ENCODE data around the gene GM2A. TPM values are rescaled to one million over a fixed set of nuclear protein-coding genes. Genes with fewer than 3 reads are reported as not detected.
A peak's percentile ranks its signal among the peaks of the same experiment; 100 is the strongest.
"Not testable (repeated sequence)": the region's sequence is repeated elsewhere in the genome, so short reads cannot be mapped to it uniquely, and the experiment has no call there.

The GM2A gene
- total RNA-seq, 1 experiment from 2014 or later: 15.7 TPM

GRCh38 chr5:151295138-151295537 lies 42.2 kb downstream of the GM2A start:
- Histone ChIP-seq H3K9me3 (peaks cover 3% of the 10 kb centered on the region; the same call in 1 of the 2 replicates), H3K36me3 (no peaks in the 10 kb centered on the region), H3K4me3 (no peak overlapping the region), H3K27me3 (peaks cover 12% of the 10 kb centered on the region)
- DNase-seq: no peak

GRCh38 chr5:151295791-151296477 lies 42.9 kb downstream of the GM2A start:
- H3K4me3 ChIP-seq: no peak overlapping the region
- peaks cover 19% of the 10 kb centered on the region for H3K27me3 ChIP-seq
- H3K36me3 ChIP-seq: no peaks in the 10 kb centered on the region
- no peak for DNase-seq
- peaks cover 3% of the 10 kb centered on the region; the same call in 1 of the 2 replicates for H3K9me3 ChIP-seq

GRCh38 chr5:151296478-151296830 lies 43.5 kb downstream of the GM2A start:
- Histone ChIP-seq H3K36me3 (no peaks in the 10 kb centered on the region), H3K4me3 (no peak overlapping the region), H3K27me3 (peaks cover 21% of the 10 kb centered on the region), H3K9me3 (peaks cover 1% of the 10 kb centered on the region; the same call in 1 of the 2 replicates)
- DNase-seq: no peak

GRCh38 chr5:151296974-151297373 lies 44.0 kb downstream of the GM2A start:
- H3K27me3 ChIP-seq: peaks cover 27% of the 10 kb centered on the region
- no peaks in the 10 kb centered on the region for H3K9me3 ChIP-seq
- H3K4me3 ChIP-seq: no peak overlapping the region
- no peaks in the 10 kb centered on the region for H3K36me3 ChIP-seq
- DNase-seq: no peak

GRCh38 chr5:151298063-151298855 lies 45.3 kb downstream of the GM2A start:
- peaks cover 36% of the 10 kb centered on the region for H3K27me3 ChIP-seq
- H3K36me3 ChIP-seq: no peaks in the 10 kb centered on the region
- no peaks in the 10 kb centered on the region for H3K9me3 ChIP-seq
- peak; percentile 28 for DNase-seq
- no peak overlapping the region for H3K4me3 ChIP-seq

- H3K9me3 ChIP-seq: no peaks in the 10 kb centered on the region
- peaks cover 58% of the 10 kb centered on the region for H3K27me3 ChIP-seq
- no peak for DNase-seq
- H3K4me3 ChIP-seq: no peak within 1 kb of the TSS
- no peaks in the 10 kb centered on the region for H3K36me3 ChIP-seq
Observed at GRCh38 chr5:151303666-151304065, 50.7 kb downstream of the GM2A start, which contains the start of gene SLC36A3. Gene SLC36A3, minus strand, starts transcription at chr5:151303766. Its CDS starts 412 bp downstream, at chr5:151303354.

GRCh38 chr5:151309266-151309665 lies 56.3 kb downstream of the GM2A start:
- not testable (repeated sequence) for H3K4me3 ChIP-seq, H3K36me3 ChIP-seq, DNase-seq, H3K9me3 ChIP-seq
- peaks cover 27% of the 10 kb centered on the region for H3K27me3 ChIP-seq

- H3K27me3 ChIP-seq: peaks cover 25% of the 10 kb centered on the region
- not testable (repeated sequence) for H3K9me3 ChIP-seq, DNase-seq, H3K36me3 ChIP-seq, H3K4me3 ChIP-seq
Observed at GRCh38 chr5:151309821-151310220, 56.8 kb downstream of the GM2A start.

- no peak for DNase-seq
- Histone ChIP-seq H3K9me3 (0 out of 2 replicates have a peak, but pooled peaks cover 3% of the 10 kb centered on the region), H3K27me3 (peaks cover 25% of the 10 kb centered on the region), H3K4me3 (no peak overlapping the region), H3K36me3 (no peaks in the 10 kb centered on the region)
Observed at GRCh38 chr5:151310932-151311331, 57.9 kb downstream of the GM2A start.

- no peak for DNase-seq
- Histone ChIP-seq H3K9me3 (0 out of 2 replicates have a peak, but pooled peaks cover 3% of the 10 kb centered on the region), H3K27me3 (peaks cover 9% of the 10 kb centered on the region), H3K36me3 (no peaks in the 10 kb centered on the region), H3K4me3 (no peak overlapping the region)
Observed at GRCh38 chr5:151312756-151313324, 59.9 kb downstream of the GM2A start.

GRCh38 chr5:151313357-151313756 lies 60.4 kb downstream of the GM2A start:
- 0 out of 2 replicates have a peak, but pooled peaks cover 3% of the 10 kb centered on the region for H3K9me3 ChIP-seq
- peaks cover 4% of the 10 kb centered on the region for H3K27me3 ChIP-seq
- DNase-seq: no peak
- H3K36me3 ChIP-seq: no peaks in the 10 kb centered on the region
- no peak overlapping the region for H3K4me3 ChIP-seq

- 0 out of 2 replicates have a peak, but pooled peaks cover 2% of the 10 kb centered on the region for H3K9me3 ChIP-seq
- no peaks in the 10 kb centered on the region for H3K27me3 ChIP-seq
- no peak overlapping the region for H3K4me3 ChIP-seq
- no peaks in the 10 kb centered on the region for H3K36me3 ChIP-seq
- DNase-seq: peak; percentile 81
Observed at GRCh38 chr5:151315998-151316597, 63.1 kb downstream of the GM2A start.

- Histone ChIP-seq H3K27me3 (no peaks in the 10 kb centered on the region), H3K4me3 (no peak overlapping the region), H3K36me3 (no peaks in the 10 kb centered on the region), H3K9me3 (no peaks in the 10 kb centered on the region)
- no peak for DNase-seq
Observed at GRCh38 chr5:151317871-151318270, 64.9 kb downstream of the GM2A start.

GRCh38 chr5:151318850-151319732 lies 66.1 kb downstream of the GM2A start:
- no peaks in the 10 kb centered on the region for H3K36me3 ChIP-seq
- H3K27me3 ChIP-seq: no peaks in the 10 kb centered on the region
- H3K9me3 ChIP-seq: no peaks in the 10 kb centered on the region
- no peak overlapping the region for H3K4me3 ChIP-seq
- DNase-seq: peak; percentile 26

Data from MG63 (cell line).